NCI-H2081 treated with DMSO at 0.1 percent for 48 hours (cell line): Measurements from ENCODE around the gene CNTN6.
"Not testable (repeated sequence)": the region's sequence is repeated elsewhere in the genome, so short reads cannot be mapped to it uniquely, and the experiment has no call there.

ENCODE experiments used
- DNase-seq: peaks from one replicate; lab custom pipeline; 2025; lab: John Stamatoyannopoulos, UW

The CNTN6 gene

DNA sequence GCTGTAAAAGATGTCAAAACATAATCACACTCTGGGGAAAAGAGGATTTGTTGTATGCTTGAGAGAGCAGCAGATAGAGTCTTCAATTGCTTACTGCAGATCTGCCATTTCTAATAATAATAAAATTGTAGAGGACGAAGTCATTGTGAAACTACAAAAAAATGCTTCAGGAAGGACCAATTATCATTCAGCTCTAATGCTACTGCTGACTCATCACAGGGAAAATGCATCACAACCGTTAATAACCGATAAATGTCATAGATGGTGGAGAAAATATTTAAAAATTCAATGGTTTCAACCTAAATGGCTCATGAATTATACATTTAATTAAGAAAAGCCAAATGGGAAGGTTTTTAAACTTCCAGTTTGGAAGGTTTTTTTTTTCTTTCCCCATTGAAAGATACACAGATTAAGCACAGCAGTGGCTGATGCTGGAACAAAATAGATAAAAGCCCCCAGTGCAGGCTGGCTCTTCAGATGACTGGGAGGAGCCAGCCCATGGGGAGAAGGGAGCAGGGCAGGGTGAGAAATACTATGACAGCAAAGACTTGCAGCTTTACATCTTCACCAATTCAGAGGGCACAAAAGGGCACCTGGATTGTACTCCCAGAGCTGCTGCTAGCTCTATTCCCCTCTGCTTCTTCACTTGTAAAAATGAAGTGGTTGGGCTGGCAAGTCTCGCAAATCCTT lies 196.1 kb downstream of the CNTN6 start:
- no peak for DNase-seq

DNA sequence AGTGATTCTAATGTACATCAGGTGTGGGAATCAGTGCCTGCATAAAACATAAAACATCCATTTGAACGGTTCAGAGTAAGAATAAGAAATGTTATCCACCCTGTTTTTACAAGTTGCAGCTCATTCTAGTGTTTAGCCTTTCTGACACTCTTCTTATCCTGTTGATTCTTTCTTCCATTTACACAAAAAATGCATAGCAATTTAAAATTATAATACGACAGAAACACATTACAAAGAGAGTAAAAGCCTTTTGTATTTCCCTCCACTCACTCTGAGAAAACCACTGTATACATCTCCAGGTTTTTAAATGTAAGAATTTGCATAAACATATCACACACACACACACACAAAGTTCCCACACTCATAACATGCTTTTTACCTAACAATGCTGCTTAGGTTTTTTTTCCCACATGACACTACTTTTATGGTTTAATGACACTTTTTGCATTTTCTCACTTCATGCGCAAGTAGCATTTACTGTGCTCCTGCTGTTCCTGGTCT lies 199.8 kb downstream of the CNTN6 start:
- DNase-seq: no peak

DNA sequence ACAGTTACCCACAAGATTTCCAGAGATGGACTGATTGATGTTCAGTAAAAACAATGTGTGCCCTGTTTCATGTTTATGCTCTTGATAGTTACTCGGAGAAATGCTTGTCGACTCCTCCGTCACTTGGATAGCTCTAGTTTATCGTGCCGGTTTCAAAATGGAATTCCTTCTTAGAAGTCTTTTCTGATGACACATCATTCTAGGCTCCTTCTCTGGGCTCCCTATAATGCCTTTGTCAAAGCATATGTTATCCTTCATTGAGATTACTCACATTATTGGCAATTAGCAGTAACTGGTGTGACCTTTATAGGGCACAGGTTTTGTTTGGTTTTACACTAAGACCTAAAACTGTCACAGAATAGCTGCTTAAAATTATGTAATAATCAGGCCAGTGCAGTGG lies 201.8 kb downstream of the CNTN6 start:
- DNase-seq: no peak

DNA sequence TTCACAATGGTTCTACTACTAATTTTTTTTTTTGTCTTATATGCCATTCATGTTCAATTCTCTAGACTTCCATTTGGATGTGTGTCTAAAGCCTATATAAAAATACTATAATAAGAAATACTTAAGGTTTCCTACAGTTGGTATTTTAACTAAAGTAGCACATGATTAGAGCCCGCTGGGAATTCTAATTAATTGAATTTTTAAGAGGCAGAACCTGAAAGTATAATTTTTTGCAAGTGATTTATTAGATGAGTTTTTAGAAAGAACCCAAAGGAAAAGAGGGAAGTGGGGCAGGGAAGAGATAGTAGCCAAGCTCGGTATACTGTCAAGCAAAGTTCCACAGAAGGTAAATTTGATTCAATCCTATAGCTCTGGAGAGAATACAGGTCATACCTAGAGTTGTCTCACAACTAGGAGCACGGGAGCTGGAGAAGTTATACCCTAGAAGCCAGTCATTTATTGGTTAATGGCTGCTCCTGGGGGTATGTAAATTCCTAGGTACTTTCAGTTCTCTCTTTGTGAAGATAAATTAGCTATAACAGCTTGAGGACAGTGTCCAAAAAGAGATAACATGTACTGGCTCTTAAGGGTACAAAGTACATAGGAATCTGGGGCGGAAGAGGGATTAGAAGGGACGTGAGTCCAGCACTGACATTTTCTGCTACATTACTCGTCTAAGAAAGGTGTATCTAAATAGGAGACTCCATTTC lies 225.6 kb downstream of the CNTN6 start:
- DNase-seq: no peak

DNA sequence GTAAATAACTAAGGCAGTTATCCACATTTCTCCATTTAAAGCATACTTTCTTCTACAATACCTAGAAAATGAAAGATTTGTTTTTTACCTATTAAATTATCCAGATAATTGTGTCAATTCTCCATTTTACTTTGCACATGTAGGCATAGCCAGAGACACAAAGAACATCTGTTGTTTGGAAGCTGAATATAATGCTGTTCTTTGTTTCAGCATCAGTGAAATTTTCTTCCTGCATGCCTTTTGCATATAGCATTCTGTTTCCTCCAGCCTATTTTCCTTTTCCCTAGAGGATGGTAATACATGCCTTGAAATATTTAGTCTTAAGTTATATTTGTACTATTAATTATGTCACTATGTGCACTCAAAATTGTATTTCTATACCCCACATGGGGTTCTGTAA lies 233.7 kb downstream of the CNTN6 start:
- DNase-seq: no peak

DNA sequence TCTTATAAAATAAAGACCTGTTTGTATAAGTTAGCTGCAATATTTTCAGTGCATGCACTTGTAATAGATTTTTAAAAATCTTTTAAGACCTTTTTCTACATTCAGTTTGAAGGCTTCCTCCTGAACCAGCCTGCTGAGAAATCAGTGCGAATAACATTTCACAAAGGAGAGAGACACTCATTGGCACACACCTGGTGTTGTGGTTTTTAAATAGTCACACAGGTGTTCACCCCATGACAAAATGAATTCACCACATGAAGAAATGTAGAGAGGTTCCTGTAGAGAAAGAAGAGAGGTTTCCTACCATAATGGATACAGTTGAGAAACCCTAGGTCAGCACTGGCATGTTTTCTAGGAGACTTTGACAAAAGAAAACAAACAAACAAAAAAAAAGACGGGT lies 237.3 kb downstream of the CNTN6 start:
- no peak for DNase-seq

DNA sequence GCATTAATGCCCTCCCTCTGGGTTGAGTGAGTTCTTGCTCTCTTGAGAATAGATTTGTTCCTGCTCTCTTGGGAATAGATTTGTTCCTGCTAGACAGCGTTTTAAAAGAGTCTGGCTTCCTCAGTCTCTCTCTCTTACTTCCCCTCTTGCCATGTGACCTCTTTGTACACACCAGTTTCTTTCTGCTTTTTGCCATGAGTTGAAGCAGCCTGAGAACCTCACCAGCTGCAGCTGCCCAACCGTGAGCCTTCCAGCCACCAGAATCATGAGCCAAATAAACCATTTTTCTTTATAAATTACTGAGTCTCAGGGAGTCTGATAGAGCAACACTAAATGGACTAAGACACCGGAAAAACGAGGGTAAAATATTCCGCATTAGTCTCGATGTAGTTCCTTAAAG lies 253.6 kb downstream of the CNTN6 start:
- DNase-seq: no peak

DNA sequence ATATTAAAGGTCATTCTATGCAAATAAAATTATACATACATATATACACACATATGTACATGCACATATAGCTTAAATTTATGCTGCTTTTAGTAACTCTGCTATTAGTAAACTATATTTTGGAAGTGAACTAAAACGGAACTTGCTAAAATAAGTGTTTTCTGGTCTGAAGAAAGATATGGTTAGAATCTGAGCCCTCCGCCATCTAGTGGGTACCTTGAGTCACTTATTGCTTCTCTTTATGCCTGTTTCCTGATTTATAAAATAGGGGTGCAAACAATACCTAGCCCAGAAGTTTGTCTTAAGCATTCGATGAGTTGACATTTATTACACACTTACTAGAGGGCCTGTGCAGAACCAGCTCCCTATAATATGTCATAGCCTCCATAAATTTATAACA lies 255.7 kb downstream of the CNTN6 start:
- no peak for DNase-seq

DNA sequence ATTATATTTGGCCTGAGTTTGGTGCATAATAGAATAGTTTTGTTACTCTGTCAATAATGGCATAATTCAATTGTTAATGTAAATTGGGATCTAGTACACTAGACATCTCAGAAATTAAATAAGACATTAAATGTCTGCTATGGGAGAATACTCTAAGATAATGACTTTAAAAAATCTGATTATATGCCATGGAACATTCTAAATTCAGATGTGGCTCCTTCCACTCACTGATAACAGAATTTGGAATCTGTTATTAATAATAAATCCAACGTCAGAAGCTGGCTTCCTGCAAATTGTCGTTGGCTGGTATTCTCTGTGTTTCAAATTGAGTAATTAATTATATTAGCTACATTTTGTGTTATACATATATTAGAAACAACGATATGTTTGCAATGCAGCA lies 258.1 kb downstream of the CNTN6 start:
- DNase-seq: no peak

DNA sequence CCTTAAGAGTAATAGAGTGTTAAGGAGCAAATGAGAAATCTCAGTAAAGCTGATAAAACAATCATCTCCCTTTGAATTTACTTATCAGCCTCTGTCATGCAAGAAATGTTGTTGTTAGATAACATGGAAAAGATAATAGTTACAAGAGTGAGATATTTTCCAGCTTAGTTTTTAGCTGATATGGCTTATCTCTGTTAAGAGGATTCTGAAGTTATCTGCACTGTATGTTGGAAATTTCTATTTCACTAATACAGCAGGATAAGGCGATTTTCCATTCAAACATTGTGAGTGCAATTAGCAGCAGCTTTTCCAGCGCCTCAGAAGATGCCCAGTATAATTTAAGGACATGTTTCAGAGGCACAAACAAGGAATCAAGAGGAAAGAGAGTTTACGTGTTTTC lies 262.9 kb downstream of the CNTN6 start:
- DNase-seq: no peak

DNA sequence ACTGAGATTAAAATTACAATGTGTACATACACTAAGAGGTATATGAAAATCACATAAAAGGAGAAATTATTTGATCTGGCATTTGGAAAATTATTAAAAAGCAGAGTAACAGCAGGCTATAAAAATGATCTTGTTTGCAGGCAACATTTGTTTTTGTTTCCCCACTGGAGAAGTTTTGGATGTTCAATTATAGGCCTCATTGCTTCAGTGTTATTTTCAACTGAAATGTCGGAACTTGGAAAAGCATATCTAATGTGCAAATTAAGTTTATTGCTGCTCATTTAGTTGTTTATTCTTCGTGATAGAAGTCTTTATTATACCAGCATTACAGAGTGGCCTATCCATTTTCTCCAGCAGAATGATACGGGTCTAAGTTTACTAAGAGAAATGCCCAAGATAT lies 263.3 kb downstream of the CNTN6 start:
- DNase-seq: no peak

DNA sequence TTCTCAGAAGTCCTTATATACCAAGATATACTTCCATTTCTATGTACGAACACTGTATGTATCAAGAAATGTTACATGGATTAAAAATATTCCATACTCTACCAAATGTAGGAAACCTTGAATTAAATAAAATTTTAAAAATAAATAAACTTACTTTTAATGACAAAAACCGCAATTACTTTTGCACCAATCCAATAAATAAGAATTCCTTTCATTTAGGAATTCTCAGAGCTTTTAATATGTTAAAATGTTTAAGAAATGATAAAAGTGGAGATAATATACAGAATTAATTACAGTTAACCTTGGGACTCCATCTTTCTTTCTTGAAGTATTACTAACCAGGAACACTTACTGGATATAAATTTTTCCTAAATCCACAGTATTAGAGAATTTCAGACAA lies 272.7 kb downstream of the CNTN6 start:
- no peak for DNase-seq

DNA sequence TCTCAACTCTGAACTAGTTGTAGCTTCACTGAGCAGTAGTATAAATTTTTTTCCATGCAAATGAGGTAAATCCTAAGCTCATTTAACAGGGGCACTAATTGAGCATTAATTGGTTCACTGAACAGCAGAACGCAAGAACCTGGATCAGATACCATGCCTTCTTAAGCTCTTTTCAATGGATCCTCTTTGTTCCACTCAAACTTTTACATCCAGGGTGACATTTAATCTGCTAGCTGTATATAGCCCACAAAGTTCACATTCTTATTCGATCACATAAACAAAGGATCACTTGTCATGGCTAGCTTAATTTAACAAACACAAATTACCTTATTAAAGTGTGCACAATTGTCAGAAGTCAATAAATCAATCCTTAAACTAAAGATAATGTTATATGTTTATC lies 281.6 kb downstream of the CNTN6 start:
- no peak for DNase-seq

DNA sequence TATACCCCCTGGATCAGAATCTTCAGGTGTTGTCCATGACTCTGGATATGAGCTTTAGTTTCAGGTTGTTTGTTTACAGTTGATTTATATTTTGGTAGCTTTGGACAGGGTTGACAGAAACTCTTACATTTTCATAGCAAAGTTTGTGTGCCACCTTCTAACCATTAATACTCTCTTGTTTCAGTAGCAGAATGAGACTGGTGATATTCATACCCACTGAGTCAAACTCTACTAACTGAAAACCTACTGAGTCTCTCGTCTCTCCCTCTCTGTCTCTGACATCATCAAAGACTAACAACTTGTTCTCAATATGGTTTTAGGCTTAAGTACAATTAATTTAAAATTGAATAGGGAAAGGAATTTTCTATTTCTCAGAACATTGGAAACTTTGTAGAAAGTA lies 282.3 kb downstream of the CNTN6 start:
- no peak for DNase-seq

DNA sequence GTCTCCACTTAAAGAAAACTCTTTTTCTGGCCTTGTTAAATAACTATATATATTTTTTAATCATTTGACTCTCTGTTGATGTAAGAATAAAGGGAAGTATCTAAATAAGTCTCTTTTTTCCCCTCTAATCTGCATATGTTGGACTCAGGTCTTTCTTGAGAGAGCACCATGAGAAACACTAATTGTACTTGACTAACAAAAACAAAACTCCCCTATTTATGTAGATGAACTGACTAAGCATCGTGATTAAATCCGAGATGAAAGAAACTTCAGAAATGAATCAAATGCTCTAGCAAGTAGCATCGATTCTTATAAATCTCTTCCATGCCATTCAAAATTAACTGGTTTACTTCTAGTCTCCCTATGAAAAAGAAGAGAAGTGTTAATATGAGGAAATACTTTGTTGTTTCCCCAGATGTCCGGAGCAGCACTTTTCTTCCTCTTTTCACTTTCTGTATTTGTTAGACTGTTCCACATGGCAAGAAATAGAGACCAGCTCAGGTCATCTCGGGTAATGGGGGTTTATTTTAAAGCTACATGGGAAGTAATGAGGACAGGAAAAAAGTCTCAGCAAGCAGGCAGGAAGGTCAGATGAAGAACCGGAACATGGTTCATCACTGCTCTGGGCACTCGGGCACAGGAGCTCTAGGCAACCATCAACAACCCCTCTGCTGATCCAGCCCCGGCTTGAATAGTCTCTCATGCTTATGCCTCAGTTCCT lies 288.3 kb downstream of the CNTN6 start:
- no peak for DNase-seq

DNA sequence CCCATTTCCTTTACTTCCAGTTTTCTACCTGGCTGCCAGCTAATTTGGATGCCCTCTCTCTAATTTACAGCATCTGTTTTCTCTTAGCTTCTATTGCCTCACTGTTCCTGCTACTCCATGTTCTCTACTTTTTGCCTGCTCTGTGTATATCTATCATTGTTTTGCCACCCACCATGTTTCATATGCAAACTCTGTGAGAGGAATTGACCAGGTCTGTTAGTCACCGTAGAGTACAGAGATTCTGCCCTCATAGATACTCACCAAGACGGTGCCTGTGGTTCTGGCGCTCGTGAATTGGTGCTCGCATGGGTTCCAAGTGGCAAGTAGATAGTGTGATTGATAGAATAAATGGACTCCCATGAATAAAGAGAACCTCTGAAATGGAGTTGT lies 288.8 kb downstream of the CNTN6 start:
- DNase-seq: no peak

DNA sequence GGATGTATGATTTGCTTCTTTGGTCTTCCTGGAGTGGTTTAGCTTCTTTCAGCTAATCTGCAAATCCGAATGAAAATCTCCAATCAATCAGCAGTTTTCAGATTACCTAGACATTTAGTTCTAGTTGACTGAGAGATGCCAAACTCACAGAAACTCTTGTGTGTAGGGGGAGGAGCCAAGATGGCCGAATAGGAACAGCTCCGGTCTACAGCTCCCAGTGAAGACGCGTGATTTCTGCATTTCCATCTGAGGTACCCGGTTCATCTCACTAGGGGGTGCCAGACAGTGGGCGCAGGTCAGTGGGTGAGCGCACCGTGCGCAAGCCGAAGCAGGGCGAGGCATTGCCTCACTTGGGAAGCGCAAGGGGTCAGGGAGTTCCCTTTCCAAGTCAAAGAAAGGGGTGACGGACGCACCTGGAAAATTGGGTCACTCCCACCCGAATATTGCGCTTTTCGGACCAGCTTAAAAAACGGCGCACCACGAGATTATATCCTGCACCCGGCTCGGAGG lies 294.6 kb downstream of the CNTN6 start:
- not testable (repeated sequence) for DNase-seq

DNA sequence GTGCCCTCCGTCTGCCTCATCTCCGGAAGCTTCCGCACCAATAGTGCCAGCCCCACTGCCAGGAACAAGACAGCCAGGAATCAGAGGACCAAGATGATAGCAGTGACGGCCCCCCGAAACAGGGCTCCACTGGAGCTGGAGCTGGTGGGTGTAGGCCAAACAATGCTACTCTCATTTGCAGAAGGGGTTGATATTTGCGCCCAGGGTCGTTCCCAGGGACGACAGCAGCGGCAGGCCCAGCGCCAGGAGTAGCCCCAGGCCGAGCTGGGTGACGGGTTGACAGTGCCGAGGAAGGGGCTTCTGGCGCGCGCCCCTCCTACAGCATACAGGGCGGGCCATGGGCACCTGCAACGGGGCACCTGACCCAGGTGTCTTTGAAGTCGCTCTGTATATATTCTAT lies 301.4 kb downstream of the CNTN6 start:
- DNase-seq: no peak

DNA sequence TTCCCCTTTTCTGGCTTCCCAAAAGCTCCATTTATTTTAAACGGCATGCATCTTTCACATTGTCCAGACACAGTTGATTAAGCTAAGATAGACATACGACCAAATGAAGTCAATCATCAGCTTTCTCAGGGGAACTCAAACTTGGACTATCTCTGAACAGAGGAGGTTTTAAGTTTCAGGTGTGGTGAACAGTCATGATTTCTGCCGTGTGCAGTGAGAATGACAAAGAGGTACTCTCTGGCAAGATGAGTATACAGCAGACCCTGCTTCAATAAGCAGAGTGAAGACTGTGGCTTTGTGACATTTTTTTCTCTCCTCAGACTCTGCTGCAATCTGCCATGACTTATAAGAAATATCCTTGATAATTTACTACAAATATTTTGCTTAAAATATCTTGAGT lies 307.7 kb downstream of the CNTN6 start:
- DNase-seq: no peak

DNA sequence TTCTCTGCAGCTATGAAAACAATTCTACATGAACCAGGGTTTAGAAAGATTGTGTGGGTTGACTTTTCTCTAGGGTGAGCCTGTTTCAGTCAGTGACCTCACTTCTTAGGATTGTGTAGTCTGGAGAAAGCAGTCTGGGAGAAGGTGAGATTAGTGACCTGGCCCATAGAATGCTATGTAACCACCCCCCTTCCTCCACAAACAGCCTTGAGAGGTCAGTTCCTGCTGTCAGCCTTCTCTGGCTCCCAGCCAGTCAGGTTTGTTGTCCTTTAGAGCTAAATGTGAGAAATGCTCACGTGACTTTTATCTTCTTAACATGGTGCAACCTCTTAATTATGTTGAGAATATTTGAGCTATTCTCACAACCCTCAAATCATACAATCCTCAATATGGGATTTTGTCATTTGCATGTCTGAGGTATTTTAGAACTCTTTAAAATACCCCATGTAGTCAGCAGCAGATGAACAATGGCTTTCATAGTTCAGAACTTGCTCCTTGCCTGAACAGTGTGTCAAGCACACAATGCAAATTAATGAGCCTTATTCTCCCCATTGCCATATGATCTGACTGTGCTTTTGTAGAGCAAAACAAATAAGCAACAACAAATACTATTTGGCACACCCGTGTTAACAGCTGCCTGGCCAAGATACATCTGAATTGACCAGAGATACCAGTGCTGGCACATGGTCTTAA lies 311.6 kb downstream of the CNTN6 start:
- DNase-seq: no peak

DNA sequence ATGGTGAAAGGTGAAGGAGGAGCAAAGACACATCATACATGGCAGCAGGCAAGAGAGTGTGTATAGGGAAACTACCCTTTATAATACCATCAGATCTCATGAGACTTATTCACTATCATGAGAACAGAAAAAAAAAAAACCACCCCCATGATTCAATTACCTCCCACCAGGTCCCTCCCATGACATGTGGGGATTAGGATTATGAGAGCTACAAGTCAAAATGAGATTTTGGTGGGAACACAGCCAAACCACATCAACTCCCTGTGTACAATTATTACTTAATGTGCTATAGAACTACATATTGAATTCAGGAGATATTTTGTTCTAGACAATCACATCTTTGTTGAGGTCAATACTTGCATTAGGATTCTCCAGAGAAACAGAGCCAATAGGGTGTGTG lies 313.4 kb downstream of the CNTN6 start:
- DNase-seq: no peak

DNA sequence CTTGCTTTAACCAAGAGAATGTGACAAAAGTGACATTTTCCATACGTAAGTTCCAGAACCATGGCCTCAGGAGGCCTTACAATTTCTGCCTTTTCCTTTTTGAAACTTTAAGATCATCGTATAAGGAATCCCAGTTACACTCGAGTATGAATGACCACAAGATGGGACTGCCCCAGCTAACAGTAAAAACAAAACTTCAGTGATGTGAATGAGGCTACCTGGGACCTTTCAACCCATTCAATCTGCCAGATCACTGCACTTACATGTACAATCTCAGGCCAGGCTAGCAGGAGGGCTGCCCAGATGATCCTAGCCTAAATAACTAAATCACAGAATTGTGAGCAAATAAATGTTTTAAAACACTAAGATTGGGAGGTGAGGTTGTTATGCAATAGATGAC lies 328.8 kb downstream of the CNTN6 start:
- DNase-seq: no peak
